Suprapubic skin (tissue), 3 donors: ENCODE results near the gene ITPR2.

Experiments
- CTCF ChIP-seq, 2 donors: fragments of 200-600 bp in 1 of 2; fragments of 450-650 bp in 1 of 2; sonication (generic) in 1 of 2; IDR thresholded peaks; one replicate each; pipeline ENCODE4 v1.5.1; 2016 to 2019; ENCODE audit warnings: antibody characterized with exemption in 2 of 2, mild to moderate bottlenecking in 1 of 2, moderate library complexity in 1 of 2
- EP300 ChIP-seq: sonication (generic); formaldehyde crosslinking; IDR thresholded peaks from one replicate; pipeline ENCODE4 v1.6.1; 2017; ENCODE audit warnings: antibody characterized with exemption
- POLR2A ChIP-seq, 2 donors: fragments of 450-650 bp; IDR thresholded peaks; one replicate each; pipeline ENCODE4 v1.6.1; 2017; ENCODE audit warnings: antibody characterized with exemption in 2 of 2, mild to moderate bottlenecking in 2 of 2, moderate library complexity in 2 of 2

GRCh38 chr12:26445909-26446308 is 387.1 kb downstream of the ITPR2 start:
- TF ChIP-seq CTCF (IDR thresholded peaks at IDR 0.05) (no peak), EP300 (no peak), POLR2A (IDR thresholded peaks at IDR 0.05) (no peak)
